GOT3 (cell line): ENCODE data around the gene FKBP6.
"Not testable (repeated sequence)": the region's sequence is repeated elsewhere in the genome, so short reads cannot be mapped to it uniquely, and the experiment has no call there.

Experiments
- DNase-seq: peaks from one replicate; lab custom pipeline; 2025; ENCODE audit warnings: mixed read lengths; lab: John Stamatoyannopoulos, UW

FKBP6 gene

DNA sequence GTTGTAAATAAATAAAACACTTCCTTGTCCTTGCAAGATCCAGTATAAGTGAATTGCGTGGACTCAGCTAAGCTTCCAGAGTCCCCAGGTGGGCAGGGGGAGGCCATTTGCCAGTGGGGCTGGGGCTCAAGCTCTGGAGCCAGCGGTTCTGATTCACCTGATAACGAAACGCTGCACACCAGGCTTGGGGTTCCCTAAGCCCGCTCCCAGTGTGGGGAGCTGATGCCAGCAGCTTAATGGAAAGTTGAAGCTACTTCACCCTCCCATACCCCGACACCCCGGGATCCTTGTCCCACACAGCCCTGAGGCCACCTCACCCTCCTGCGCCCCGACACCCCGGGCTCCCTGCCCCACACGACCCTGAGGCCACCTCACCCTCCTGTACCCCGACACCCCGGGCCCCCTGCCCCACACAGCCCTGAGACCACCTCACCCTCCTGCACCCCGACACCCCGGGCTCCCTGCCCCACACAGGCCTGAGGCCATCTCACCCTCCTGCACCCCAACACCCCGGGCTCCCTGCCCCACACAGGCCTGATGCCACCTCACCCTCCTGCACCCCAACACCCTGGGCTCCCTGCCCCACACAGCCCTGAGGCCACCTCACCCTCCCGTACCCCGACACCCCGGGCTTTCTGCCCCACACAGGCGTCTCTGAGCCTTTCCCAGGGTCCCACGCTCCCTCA, 30.8 kb downstream of the FKBP6 start:
- no peak for DNase-seq

DNA sequence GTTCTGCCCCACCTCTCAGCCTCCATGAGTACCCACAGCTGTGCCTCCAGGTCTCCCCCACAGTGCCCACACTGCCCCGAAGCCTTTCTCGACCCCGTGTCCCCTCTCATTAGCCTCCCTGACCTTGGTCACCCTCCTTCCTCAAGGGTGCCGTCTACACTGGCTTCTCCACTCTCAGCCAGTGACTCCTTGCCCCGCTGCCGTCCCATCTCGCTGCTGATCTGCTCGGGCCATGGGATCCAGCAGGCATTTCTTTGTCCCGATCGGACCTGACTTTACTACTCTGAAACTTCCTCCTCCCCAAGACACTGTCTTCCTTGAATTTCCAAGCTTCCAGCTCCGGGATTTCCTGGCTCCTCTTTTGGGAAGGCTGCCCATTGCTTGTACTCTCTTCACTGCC, 31.3 kb downstream of the FKBP6 start:
- DNase-seq, result no peak

DNA sequence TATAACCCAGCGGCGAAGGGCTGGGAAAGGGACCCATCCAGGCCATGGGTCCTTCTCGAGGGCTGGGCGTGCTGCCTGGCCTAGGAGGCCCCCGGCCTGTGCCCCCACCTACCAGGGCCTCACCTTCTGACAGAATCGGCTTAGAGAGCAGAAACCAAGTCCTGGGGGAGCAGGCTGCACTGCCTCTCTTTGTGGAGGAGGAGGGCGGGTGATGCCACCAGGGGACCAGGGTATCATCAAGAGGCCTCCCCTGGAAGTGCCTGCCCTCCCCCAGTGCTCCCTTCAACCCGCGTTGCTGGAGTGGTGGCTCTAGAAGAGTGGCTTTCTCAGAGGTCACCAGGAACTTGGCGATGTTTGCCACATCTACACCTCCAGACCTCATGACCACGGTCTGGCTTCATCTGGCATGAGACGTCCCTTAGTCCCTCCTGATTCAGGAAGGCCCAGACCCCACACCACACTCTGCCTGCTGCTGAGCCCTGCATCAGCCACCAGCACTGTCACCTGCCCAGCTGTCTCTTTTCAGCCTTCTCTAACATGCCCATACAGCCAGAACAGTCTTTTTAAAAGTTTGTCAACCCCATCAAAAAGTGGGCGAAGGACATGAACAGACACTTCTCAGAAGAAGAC, 31.9 kb downstream of the FKBP6 start:
- no peak for DNase-seq

DNA sequence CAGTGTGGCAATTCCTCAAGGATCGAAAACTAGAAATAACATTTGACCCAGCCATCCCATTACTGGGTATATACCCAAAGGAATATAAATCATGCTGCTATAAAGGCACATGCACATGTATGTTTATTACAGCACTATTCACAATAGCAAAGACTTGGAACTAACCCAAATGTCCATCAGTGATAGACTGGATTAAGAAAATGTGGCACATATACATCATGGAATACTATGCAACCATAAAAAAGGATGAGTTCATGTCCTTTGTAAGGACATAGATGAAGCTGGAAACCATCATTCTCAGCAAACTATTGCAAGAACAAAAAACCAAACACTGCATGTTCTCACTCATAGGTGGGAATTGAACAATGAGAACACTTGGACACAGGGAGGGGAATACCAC, 32.6 kb downstream of the FKBP6 start:
- not testable (repeated sequence) for DNase-seq

DNA sequence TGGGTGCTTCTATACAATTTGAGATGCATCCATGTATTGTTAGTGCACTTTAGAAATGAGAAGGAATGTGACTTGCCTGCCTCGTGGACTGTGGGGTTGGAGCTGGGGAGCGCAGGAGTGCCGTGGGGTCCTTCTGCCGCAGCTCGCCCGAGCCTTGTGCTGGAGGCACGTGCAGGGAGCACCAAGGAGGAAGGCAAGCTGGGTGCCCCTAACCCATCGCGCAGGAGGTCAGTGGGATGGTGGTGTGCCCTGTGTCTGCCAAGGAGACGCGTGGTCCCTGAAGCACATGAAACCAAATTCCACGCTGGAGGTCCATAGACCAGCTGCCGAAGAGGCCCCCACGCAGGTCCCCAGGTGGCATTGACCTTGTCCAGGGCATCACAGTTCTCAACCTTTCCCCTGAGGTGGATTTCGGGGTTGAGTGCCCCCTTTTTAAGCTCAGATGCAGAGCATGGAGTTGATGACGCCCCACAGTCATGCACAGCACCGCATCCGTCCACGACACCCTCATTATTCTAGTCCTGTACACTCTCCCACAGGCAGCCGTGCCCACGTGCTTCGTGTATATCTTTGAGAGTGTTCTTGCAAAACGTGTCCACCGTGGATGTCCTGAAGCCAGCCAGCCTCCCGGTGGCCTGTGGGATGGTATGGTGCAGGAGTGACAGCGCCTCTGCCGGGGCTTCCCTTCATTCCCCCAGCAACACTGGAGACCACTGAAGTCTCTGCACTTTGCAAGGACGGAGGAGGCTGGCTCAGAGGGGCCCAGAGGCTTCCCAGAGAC, 35.5 kb downstream of the FKBP6 start:
- no peak for DNase-seq

DNA sequence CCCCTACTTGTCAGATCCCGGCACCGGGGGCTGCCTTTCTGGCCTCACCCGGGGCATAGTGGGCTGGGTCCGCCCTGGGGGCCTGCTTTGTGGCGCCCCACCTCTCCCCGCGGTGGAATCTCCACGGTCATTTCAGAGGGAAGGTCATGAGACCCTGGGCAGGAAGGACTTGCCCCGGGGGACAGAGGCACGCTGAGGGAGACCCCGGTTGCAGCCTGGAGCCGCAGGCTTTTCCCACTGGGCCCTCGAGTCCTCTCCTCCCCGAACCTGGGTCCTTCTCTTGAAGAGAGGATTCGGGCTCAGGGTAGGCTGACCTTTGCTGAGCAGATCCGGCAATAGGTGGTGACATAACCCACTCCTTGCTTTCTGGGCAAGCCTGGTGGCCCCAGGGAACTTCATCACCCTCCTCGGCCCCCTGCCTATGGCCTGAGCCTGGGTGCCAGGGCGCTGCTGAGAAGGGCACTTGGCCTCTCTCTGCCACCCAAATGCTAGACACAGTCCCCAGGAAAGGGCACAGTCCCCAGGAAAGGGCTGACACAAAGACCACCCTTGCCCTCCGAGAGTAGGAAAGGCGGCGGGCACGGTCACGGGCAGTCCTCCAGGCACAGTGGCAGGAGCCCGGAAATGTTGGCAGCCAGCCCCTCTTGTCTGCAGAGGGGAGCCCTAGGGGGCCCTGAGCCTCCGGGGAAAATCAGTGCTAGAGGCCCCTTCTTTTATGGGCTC, 36.2 kb downstream of the FKBP6 start:
- no peak for DNase-seq

DNA sequence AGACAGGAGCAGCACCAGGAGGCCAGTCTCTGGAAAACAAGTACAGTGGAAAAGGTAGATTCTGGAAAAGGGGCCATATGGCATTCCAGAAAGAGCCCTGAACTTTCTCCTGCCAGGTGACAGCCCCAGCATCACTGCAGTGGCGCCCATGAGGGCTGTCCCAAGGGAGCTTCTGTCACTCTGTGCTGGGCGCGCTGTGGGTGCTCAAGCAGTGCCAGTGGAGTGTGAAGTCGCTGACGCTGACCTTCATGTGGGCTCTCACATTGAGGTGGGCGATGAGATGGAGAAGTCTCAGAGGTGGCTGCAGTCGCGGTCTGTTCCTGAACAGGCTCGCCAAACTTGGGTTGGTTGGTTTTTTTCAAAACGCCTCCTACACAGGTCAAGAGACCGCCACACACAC, 38.2 kb downstream of the FKBP6 start:
- no peak for DNase-seq

DNA sequence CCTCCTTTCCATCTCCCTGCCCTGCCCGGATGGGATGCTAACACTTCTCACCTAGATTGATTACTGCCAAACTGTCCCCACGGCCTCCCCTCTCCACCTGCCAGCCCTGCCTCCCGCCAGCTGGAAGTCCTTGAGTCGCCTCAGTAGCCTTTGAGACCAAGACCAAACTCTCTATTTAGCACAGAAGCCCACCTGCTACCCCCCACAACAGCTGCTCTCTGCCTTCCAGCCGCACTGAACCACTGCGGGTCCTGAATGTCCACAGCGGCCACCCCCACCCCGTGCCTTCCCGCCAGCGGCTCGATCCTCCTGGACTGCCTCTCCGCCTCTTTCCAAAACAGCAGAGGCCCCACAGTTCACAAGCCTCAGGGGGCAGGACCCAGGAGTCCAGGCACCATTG, 39.0 kb downstream of the FKBP6 start:
- no peak for DNase-seq

DNA sequence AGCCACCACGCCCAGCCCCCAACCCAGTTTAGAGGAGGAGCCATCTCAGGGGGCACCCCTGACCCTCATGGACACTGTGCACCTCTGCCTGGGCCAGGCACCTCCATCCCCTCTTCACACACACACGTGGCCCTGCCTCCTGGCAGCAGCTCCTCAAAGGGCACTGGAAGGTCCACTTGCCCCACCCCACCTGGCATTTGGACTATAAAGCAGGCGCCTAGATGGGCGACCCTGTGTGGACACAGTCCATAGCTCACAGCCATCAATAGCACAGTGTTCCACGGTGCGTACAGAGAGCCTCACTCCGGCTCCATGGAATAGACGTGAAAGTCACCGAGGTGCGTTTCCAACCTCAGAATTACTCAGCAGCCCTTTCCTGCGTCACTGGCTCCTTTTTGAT, 41.0 kb downstream of the FKBP6 start:
- no peak for DNase-seq

DNA sequence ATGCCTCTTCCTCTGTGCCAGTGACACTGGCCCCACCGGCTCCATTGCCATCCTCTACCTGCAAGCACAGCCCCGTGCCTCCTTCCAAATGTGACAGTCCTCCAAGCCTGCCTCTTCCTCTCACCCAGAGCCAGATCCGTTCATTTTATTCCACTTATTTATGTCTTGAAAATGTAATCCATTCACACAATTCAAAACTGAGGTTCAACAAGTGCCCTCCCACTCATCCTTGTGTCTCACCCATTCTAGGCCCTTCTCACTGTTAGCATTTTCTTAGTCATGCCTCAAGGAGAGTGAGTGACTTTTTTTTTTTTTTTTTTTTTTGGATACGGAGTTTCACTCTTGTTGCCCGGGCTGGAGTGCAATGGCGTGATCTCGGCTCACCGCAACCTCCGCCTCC, 41.7 kb downstream of the FKBP6 start:
- DNase-seq, result no peak

DNA sequence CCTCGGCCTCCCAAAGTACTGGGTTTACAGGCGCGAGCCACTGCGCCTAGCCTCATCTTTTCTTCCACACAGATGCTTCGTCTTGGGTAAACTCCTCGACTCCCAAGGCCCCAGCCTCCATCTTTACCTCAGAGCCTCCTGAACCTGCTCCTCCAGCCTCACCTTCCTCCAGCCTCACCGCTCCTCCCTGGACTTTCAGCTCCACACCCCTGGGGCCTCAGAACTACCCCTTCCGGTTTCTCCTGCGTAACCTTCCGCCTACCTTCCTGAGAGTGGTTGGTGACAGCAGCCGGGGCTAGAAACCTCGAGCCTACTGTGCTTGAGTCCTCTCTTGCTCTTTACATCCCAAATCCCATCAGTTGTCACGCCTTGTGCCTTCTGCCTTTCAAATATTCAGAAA, 45.8 kb downstream of the FKBP6 start:
- no peak for DNase-seq

DNA sequence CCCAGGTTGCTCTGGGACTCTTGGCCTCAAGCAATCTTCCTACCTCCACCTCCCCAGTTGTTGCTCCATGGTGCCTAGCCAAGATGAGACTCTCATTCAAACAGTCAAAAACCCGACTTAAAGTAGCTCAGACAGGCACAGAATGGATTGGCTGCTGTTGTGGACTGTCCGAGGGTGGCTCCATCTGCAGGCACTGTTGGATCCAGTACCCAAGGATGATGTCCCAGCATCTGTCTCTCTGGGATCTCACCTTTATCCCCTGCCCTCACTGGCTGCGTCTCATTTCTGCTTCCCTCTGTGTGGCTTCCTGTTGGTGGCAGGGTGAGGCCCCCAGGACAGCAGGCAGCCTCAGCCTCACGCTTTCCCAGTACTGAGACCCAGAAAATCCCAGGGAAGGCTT, 48.3 kb downstream of the FKBP6 start:
- not testable (repeated sequence) for DNase-seq

DNA sequence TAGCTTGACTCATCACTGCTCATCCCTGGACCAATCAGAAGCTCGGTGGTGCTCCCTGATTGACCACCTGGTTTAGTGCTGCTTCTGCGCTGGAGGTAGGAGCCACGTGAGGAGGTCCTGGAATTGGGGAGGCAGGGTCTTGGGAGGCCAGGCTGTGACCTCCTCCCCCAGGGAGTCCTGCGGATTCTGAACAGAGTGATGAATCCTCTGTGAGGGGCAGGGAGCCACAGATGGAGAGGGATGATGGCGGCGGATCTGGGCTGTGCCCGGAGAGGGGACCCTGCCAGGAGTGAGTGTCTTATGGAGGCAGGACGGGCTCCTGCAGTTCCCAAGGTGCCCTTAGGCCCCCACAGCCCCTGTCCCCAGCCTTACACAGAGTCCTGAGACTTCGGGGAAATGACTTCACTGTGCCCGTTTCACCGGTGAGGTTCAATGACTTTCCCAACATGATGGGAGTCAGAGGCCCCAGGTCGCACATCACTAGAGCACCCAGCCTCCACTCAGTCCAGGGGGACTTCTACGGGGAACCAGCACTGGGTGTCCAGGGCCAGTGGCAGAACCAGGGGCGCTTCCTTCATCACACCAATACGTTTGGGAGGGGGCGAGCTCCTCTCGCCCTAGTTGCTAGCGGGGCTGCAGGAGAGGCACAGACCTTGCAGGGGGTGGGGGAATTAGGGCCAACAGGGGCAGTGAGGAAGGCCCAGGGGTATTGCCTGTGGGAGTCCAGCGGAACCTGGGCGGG, 48.9 kb downstream of the FKBP6 start:
- DNase-seq, result no peak

DNA sequence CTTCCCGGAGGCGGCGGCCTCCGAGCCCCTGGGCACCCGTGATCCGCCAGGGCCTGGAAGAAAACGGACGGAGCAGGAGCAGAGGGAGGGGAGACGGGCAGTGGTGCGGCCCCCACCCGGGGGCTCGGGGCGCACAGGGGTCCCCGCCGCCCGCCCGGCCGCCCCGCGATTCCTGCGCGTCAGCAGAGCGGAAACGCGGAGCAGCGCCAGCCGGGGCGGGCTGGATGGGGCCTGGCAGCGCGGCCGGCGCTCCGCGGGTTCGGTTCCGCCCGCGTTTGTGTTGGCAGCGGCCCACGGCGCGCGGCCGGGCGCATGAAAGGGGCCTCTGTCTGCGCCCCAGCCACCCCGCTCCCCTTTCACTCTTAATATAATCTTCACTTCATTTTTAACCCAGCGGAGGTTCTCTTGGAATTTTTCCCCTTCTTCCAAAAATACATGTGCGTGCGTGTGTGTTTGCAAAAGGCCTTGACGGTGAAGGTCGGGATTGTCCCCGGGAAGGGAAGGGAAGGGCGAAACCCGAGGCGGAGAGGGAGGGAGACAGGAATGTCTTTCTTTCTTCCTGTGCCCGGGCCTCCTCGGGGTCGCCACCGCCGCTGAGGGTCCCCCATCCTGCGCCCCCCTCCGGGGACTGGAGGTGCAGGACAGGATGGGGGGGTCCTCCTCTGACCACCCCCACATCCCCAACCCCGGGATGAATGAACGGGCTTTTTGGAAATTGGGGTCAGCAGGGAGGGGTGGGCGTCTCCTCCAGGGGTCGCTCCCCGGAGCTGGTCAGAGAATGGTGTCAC, 49.6 kb downstream of the FKBP6 start:
- not testable (repeated sequence) for DNase-seq

DNA sequence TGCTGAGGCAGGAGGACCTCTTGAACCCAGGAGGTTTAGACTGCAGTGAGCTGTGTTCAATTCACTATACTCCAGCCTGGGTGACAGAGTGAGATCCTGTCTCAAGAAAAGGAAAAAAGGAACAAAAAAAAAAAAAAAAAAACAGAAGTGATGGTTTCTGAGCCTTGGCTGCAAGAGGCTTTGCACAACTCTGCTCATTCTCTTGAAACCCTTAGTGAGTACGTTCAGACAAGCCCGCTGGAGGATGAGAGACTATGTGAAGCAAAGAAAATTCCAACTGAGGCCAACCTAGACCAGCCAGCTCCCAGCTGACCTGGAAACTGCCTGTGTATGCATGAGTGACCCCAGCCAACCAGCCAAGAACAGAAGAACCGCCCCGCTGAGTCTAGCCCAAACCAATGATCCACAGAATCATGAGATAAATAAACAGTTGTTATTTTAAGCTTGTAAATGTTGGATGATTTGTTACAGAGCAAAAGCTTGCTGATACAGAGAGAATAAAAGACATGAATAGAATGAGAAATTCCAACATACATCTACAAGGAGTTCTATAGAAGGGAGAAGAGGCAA, 55.1 kb downstream of the FKBP6 start:
- DNase-seq, result no peak

DNA sequence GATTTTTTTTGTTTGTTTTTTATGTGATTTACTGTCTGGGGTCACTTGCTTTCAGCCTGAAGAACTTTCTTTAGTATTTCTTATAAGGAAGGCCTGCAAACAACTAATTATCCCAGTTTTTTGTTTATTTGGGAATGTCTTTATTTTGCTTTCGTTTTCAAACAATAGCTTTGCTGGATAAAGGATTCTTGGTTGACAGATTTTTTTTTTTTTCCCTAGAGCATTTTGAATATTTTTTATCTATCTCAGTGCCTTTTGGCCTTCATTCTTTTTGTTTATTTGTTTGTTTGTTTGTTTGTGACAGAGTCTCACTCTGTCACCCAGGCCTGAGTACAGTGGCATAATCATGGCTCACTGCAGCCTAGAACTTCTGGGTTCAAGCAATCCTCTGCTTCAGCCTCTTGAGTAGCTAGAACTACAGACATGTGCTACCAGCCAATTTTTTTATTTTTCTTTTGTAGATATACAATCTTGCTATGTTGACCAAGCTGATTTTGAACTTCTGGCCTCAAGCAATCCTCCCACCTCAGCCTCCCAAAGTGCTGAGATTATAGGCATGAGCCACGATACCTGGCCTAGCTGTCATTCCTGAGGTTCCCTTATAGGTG, 59.4 kb downstream of the FKBP6 start:
- no peak for DNase-seq

DNA sequence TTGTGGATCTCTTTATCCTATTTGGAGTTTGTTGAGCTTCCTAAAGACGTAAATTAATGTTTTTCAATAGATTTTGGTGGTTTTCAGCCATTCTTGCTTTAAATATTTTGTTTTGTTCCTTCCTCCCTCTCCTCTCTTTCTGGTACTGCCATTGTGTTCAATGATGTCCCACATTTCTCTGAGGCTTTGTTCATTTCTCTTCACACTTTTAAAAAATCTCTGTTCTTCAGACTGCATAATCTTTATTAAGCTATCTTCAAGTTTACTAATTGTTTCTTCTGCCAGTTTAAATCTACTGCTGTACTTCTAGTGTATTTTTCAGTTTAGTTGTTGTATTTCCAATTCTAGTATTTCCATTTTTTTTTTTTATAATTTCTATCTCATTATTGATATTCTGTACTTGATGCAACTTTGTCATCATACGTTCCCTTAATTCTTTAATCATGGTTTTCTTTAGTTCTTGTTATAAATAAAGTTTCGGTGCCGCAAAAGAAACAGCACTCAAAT, 60.0 kb downstream of the FKBP6 start:
- no peak for DNase-seq

DNA sequence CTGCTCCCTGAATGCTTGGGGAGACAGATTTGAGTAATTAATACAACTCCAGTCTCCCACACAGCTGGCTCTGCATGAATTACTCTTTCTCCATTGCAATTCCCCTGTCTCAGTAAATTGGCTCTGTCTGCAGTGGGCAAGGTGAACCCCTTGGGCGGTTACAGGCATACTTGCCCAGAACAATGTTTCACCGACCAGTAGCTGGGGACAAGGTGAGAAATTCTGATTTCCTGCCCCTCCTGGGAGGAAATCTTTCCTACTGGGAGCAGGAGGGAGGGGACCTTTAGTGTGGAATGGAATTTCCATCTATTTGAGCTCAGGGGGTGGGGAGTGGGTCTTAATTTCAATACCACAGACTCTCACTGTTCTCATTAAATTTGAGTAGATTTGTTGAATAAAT, 63.4 kb downstream of the FKBP6 start:
- DNase-seq, result no peak

DNA sequence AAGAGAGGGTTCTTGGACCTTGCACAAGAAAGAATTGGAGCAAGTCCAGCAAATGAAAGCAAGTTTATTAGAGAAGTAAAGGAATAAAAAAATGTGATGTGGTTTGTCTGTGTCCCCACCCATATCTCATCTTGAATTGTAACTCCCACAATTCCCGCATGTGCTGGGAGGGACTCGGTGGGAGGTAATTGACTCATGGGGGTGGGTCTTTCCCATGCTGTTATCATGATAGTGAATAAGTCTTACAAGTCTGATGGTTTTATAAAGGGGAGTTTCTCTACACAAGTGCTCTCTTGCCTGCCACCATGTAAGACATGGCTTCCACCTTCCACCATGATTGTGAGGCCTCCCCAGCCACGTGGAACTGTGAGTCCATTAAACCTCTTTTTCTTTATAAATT, 66.5 kb downstream of the FKBP6 start:
- DNase-seq, result no peak
